ENCODE results near the gene G0S2.
"Not testable (repeated sequence)": the region's sequence is repeated elsewhere in the genome, so short reads cannot be mapped to it uniquely, and the experiment has no call there.

G0S2 gene

DNA sequence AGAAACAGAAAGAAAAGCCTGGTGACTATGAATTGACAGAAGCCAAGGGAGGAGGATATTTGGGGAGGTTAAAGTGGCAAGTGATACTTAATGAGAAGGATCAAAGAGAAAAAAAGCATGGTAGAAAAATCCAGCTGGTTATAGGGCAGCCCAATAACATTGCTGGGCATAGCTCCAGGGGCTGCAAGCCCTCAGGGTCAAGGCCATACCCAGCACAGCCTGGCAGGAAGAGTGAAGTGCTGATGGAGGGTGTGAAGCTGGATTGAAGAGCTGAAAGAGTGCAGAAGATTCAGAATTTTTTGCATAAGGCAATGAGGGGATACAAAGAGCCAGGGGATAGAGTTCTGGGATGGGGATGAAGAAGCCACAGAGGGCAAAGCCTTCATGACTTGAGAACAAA, 21.5 kb downstream of the G0S2 start:
- no peak for ATAC-seq (replicated peaks; ENCODE audit: extremely low read depth, poor library complexity, severe bottlenecking)
- no peak for DNase-seq (ENCODE audit: low spot score in 2 of 2)
- H3K27me3 Mint-ChIP-seq = no peaks in the 10 kb centered on the region
- H3K36me3 Mint-ChIP-seq (ENCODE audit: insufficient read depth) = no peaks in the 10 kb centered on the region
- H3K4me3 Mint-ChIP-seq = no peak overlapping the region
- no peak overlapping the region for H3K27ac Mint-ChIP-seq (ENCODE audit: low read depth)
- peaks cover 5% of the 10 kb centered on the region for H3K4me1 Mint-ChIP-seq
- H3K9me3 Mint-ChIP-seq = no peaks in the 10 kb centered on the region

DNA sequence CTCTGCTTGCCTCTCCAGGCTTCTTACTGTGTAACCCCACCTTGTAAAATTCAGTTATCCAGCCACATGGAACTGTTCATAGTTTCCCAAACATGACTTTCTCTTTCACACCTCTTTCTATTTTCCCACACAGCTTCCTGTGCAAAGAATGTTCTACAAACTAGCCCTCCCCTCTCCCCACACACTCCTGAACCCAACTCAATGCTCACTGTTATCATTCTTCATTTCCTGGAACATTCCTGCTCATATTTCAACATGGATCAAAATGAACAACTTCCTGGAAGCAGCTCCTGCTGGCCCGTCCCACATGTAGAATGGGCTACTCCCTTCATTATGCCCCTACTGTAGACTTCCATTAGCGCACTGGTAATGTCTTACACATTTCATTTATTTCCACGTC, 21.9 kb downstream of the G0S2 start:
- peaks cover 5% of the 10 kb centered on the region for H3K4me1 Mint-ChIP-seq
- ATAC-seq (replicated peaks; ENCODE audit: extremely low read depth, poor library complexity, severe bottlenecking) = no peak

DNA sequence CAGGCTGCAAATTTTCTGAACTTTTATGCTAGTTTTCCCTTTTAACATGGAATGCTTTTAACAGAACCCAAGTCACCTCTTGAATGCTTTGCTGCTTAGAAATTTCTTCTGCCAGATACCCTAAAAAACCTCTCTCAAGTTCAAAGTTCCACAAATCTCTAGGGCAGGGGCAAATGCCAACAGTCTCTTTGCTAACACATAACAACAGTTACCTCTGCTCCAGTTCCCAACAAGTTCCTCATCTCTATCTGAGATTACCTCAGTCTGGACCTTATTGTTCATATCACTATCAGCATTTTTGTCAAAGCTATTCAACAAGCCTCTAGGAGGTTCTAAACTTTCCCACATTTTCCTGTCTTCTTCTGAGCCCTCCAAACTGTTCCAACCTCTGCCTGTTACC, 25.5 kb downstream of the G0S2 start:
- peaks cover 10% of the 10 kb centered on the region for H3K27me3 Mint-ChIP-seq
- H3K4me3 Mint-ChIP-seq; DNase-seq (ENCODE audit: low spot score in 2 of 2); H3K9me3 Mint-ChIP-seq; H3K27ac Mint-ChIP-seq (ENCODE audit: low read depth); H3K36me3 Mint-ChIP-seq (ENCODE audit: insufficient read depth); ATAC-seq (replicated peaks; ENCODE audit: extremely low read depth, poor library complexity, severe bottlenecking); H3K4me1 Mint-ChIP-seq: not testable (repeated sequence)

More for the DNA sequence above, 21.9 kb downstream of the G0S2 start:
- Mint-ChIP-seq H3K4me3 (no peak overlapping the region), H3K9me3 (no peaks in the 10 kb centered on the region), H3K27ac (ENCODE audit: low read depth) (no peak overlapping the region), H3K27me3 (no peaks in the 10 kb centered on the region), H3K36me3 (ENCODE audit: insufficient read depth) (no peaks in the 10 kb centered on the region)
- no peak for DNase-seq (ENCODE audit: low spot score in 2 of 2)

DNA sequence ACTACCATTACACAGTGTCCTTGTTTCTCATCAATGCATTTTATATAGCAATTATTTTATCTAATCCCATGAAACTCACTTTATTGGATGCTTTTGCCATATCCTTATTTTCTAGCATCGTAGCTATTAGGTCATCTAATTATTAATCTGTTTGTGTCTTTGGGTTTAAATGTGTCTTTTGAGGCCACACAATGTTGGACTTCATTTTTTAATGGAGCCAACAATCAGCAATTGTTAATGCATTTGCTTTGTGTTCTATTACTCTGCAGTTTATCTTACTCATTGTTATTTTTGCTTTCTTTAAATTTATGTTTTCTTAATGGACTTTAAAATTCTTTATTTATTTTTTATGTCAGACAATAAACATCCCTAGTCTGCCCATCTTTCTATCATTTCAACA, 27.6 kb downstream of the G0S2 start:
- peaks cover 10% of the 10 kb centered on the region for H3K27me3 Mint-ChIP-seq
- no peak overlapping the region for H3K27ac Mint-ChIP-seq (ENCODE audit: low read depth)
- ATAC-seq (replicated peaks; ENCODE audit: extremely low read depth, poor library complexity, severe bottlenecking) (no peak), DNase-seq (ENCODE audit: low spot score in 2 of 2) (no peak)
- no peak overlapping the region for H3K4me3 Mint-ChIP-seq
- no peaks in the 10 kb centered on the region for H3K4me1 Mint-ChIP-seq
- H3K9me3 Mint-ChIP-seq = no peaks in the 10 kb centered on the region
- no peaks in the 10 kb centered on the region for H3K36me3 Mint-ChIP-seq (ENCODE audit: insufficient read depth)

DNA sequence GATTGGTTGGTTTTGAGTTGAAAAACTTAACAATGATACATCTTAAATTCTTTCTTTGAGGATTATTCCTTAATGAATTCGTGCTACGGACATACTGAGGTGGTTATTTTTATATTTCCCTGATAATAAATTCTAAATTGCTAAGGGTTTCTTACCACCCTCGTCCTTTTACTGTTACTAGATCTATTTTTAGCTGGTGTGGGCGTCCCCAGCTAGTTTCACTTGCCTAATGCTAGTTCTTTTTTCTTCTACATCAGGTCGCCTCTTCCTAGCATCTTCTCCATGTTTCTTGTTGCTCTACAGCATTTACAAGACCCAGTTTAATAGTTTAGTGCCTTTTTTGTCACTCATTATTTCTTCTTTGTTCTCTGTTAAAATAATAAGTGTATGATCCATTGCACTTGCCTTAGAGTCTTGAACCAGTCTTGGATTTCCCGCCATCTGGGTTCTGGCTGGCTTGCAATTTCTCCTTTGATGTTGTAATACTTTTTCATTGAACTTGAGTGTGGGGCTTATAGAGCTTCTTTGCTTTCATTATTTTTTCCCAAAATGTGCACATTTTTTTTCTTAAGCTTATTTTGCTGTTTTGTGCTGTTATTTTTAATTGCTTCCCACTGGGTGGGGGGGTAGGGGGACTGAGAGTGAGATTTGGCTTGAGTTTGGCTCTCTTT, 28.8 kb downstream of the G0S2 start:
- no peaks in the 10 kb centered on the region for H3K36me3 Mint-ChIP-seq (ENCODE audit: insufficient read depth)
- H3K4me3 Mint-ChIP-seq = no peak overlapping the region
- H3K4me1 Mint-ChIP-seq = no peaks in the 10 kb centered on the region
- no peak for ATAC-seq (replicated peaks; ENCODE audit: extremely low read depth, poor library complexity, severe bottlenecking)
- H3K9me3 Mint-ChIP-seq = no peaks in the 10 kb centered on the region
- DNase-seq (ENCODE audit: low spot score in 2 of 2) = no peak
- no peak overlapping the region for H3K27ac Mint-ChIP-seq (ENCODE audit: low read depth)
- H3K27me3 Mint-ChIP-seq = peaks cover 10% of the 10 kb centered on the region

DNA sequence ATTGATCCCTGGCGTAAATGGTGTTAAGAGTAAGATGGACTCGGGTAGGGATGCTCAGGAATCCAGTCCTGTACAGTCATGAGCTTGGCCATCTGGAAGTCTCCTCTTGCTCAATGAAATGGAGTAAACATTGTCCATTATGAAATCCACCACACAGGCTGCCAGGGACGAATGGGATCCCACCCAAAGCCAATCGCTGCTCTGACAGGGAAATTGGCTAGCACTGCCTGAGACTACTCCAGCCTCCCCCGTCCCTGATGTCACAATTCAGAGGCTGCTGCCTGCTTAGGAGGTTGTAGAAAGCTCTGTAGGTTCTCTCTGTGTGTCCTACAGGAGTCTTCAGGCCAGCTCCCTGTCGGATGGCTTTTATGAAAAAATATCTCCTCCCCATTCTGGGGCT, 29.4 kb downstream of the G0S2 start, which contains the start of gene HSD11B1:
Gene HSD11B1 (plus strand): TSS at position 263 of the 400 bp plus-strand sequence. CDS start 97 bp downstream, at position 360.
- Mint-ChIP-seq H3K27me3 (peaks cover 10% of the 10 kb centered on the region), H3K36me3 (ENCODE audit: insufficient read depth) (no peaks in the 10 kb centered on the region), H3K27ac (ENCODE audit: low read depth) (no peak within 1 kb of the TSS), H3K9me3 (no peaks in the 10 kb centered on the region), H3K4me3 (no peak within 1 kb of the TSS), H3K4me1 (peaks cover under 1% of the 10 kb centered on the region)
- DNase-seq (ENCODE audit: low spot score in 2 of 2) = no peak
- ATAC-seq (replicated peaks; ENCODE audit: extremely low read depth, poor library complexity, severe bottlenecking) = no peak

DNA sequence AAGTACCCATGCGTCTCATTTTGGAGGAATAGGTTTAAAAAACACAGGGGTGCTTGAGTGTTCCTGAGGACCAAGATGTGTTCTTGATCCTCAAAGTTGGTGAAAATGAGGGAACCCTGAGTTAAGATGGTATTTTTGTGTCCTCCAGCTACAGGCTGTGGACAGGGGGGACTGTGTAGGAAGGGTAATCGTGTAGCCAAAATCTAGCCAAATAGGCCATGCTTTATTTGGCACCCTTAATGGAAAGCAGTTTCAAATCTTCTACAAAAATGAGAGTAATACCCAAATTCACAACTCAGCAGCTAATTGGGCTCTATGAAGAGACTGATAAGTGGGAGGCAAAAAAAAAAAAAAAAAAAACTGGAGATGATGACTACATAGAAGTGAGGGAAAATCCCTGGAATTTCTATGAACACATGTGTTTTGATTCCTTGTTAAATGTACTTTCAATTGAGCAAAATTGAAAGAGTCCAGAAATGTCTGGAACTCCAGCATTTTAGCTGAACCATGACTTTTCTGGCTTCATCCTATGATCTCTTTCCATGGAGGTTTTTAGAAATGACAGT, 29.9 kb downstream of the G0S2 start:
- H3K27me3 Mint-ChIP-seq = peaks cover 10% of the 10 kb centered on the region
- H3K27ac Mint-ChIP-seq (ENCODE audit: low read depth) = no peak overlapping the region
- ATAC-seq (replicated peaks; ENCODE audit: extremely low read depth, poor library complexity, severe bottlenecking) (no peak), DNase-seq (ENCODE audit: low spot score in 2 of 2) (no peak)
- H3K9me3 Mint-ChIP-seq = no peaks in the 10 kb centered on the region
- no peak overlapping the region for H3K4me3 Mint-ChIP-seq
- no peaks in the 10 kb centered on the region for H3K36me3 Mint-ChIP-seq (ENCODE audit: insufficient read depth)
- H3K4me1 Mint-ChIP-seq = peaks cover 6% of the 10 kb centered on the region

DNA sequence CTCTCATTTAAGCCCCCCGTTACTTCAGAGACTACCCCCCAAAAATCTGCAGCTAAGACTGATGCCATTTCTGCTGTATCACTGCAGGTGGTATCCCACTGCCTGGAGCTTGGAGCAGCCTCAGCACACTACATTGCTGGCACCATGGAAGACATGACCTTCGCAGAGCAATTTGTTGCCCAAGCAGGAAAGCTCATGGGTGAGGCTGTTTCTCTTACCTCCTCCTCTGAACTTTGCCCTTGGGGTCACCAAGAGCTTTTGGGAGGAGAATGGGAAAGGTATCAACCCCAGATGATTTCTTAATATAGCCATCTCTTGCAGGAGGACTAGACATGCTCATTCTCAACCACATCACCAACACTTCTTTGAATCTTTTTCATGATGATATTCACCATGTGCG, 31.4 kb downstream of the G0S2 start:
- Mint-ChIP-seq H3K4me3 (no peak overlapping the region), H3K4me1 (peaks cover 10% of the 10 kb centered on the region), H3K27me3 (peaks cover 10% of the 10 kb centered on the region), H3K27ac (ENCODE audit: low read depth) (no peak overlapping the region), H3K36me3 (ENCODE audit: insufficient read depth) (no peaks in the 10 kb centered on the region), H3K9me3 (no peaks in the 10 kb centered on the region)
- DNase-seq (ENCODE audit: low spot score in 2 of 2) (no peak), ATAC-seq (replicated peaks; ENCODE audit: extremely low read depth, poor library complexity, severe bottlenecking) (no peak)

DNA sequence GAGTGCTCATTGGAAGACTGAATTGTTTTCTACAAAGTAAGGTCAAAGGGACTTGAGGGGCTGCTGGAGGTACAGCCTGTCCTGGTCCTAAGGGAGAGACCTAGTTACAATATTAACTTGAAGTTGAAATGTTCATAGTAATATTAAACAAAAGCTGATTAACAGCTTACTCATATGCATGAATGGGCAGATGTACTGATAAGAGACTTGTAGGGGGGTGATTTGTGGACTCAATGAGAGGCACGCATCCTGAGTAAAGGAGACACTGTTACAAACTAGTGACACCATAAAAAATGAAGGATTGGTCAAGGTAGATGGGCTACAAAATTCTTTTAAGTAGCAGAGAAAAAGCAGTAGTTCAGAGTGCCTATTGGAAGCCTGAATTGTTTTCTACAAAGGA, 32.1 kb downstream of the G0S2 start:
- Mint-ChIP-seq H3K27me3 (peaks cover 10% of the 10 kb centered on the region), H3K36me3 (ENCODE audit: insufficient read depth) (no peaks in the 10 kb centered on the region), H3K9me3 (no peaks in the 10 kb centered on the region), H3K4me1 (peaks cover 10% of the 10 kb centered on the region), H3K27ac (ENCODE audit: low read depth) (no peak overlapping the region), H3K4me3 (no peak overlapping the region)
- DNase-seq (ENCODE audit: low spot score in 2 of 2) (no peak), ATAC-seq (replicated peaks; ENCODE audit: extremely low read depth, poor library complexity, severe bottlenecking) (no peak)

DNA sequence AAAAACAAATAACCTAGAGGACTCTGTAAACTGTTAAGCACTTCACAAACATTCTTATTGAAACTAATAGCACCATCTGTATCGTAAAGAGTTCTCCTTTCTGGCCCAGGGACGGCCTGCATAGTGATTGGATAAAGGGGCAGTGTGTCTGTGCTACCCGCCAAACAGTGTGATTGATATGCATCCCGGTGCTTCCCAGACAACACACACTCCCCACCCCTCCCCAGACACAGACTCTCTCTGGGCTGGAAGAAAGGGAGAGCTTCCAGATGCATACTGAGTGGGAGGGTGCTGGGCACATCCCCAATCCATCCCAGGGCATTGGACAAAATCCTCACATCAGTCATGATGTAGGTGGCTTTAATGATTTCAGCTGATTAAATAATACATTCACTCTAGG, 33.1 kb downstream of the G0S2 start:
- Mint-ChIP-seq H3K4me1 (peaks cover 10% of the 10 kb centered on the region), H3K27me3 (peaks cover 10% of the 10 kb centered on the region), H3K27ac (ENCODE audit: low read depth) (no peak overlapping the region), H3K4me3 (no peak overlapping the region), H3K9me3 (no peaks in the 10 kb centered on the region), H3K36me3 (ENCODE audit: insufficient read depth) (no peaks in the 10 kb centered on the region)
- DNase-seq (ENCODE audit: low spot score in 2 of 2) = no peak
- ATAC-seq (replicated peaks; ENCODE audit: extremely low read depth, poor library complexity, severe bottlenecking) = no peak

DNA sequence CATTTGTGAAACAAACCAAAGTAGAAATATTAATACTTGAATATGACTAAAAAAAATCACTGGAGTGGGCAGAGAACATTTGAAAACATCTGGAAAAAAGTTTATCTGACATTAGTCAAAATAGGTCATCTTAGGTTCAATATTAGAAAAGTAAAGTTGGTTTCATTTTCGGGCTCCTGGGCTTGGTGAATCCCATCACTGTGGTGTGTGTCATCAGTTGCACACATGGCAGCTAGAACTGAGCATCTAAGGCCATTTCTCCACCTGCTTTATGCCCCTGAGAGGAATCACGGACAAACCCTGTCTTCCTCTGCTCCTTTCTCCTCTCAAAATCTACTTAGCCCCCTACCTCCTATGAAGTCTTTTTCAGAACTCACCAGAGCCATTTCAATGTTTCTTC, 34.9 kb downstream of the G0S2 start:
- Mint-ChIP-seq H3K9me3 (no peaks in the 10 kb centered on the region), H3K36me3 (ENCODE audit: insufficient read depth) (no peaks in the 10 kb centered on the region), H3K27ac (ENCODE audit: low read depth) (no peak overlapping the region), H3K4me1 (peaks cover 10% of the 10 kb centered on the region), H3K27me3 (peaks cover 2% of the 10 kb centered on the region), H3K4me3 (no peak overlapping the region)
- ATAC-seq (replicated peaks; ENCODE audit: extremely low read depth, poor library complexity, severe bottlenecking) (no peak), DNase-seq (ENCODE audit: low spot score in 2 of 2) (no peak)

DNA sequence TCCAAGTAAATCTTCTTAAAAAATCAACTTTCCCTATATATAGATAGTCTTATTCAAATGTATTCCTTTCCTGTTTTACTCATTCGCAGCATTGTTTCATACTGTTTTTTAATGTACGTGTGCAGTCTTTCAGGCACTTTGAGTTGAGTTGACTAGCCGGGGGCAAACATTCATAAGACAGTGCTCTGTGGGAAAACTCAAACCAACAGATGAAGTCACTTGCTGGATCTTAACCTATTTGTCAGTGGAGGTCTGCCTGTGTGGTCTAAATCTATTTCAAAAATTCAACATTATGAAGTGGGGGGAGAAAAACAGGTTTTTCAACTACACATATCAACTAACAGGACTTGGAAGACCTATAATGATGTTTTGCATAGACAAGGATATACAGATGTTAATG, 35.6 kb downstream of the G0S2 start:
- DNase-seq (ENCODE audit: low spot score in 2 of 2) = no peak
- Mint-ChIP-seq H3K36me3 (ENCODE audit: insufficient read depth) (no peaks in the 10 kb centered on the region), H3K27me3 (no peaks in the 10 kb centered on the region), H3K4me3 (no peak overlapping the region), H3K4me1 (peaks cover 10% of the 10 kb centered on the region), H3K27ac (ENCODE audit: low read depth) (no peak overlapping the region), H3K9me3 (no peaks in the 10 kb centered on the region)
- ATAC-seq (replicated peaks; ENCODE audit: extremely low read depth, poor library complexity, severe bottlenecking) = no peak

DNA sequence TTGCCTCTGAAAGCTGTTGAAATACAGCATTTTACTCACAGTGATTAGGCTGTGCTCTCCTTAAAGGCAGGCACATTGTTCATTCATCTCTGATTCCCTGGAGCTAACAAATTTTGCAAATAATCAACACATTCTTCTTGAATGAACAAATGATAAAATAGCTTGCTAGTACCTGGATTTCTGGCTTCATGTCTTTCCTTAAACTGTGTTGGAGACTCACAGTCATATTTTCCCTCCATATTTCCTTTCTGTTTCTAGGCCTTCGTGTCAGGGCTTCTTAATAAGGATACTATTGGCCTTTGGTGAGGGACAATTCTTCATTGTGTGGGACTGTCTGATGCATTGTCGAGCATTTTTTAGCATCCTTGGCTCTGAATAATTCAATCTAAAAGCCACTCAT, 39.1 kb downstream of the G0S2 start:
- DNase-seq (ENCODE audit: low spot score in 2 of 2) (no peak), ATAC-seq (replicated peaks; ENCODE audit: extremely low read depth, poor library complexity, severe bottlenecking) (no peak)
- Mint-ChIP-seq H3K36me3 (ENCODE audit: insufficient read depth) (no peaks in the 10 kb centered on the region), H3K27me3 (no peaks in the 10 kb centered on the region), H3K9me3 (peaks cover 5% of the 10 kb centered on the region), H3K27ac (ENCODE audit: low read depth) (no peak overlapping the region), H3K4me1 (peaks cover 10% of the 10 kb centered on the region), H3K4me3 (no peak overlapping the region)
